ENCODE results near the gene PIGZ. TPM values are rescaled to one million over a fixed set of nuclear protein-coding genes. Genes with fewer than 3 reads are reported as not detected.

Gene PIGZ
- total and polyA plus RNA-seq, 12 donors, result 2.2 to 7.7 (median 6.0) TPM

DNA sequence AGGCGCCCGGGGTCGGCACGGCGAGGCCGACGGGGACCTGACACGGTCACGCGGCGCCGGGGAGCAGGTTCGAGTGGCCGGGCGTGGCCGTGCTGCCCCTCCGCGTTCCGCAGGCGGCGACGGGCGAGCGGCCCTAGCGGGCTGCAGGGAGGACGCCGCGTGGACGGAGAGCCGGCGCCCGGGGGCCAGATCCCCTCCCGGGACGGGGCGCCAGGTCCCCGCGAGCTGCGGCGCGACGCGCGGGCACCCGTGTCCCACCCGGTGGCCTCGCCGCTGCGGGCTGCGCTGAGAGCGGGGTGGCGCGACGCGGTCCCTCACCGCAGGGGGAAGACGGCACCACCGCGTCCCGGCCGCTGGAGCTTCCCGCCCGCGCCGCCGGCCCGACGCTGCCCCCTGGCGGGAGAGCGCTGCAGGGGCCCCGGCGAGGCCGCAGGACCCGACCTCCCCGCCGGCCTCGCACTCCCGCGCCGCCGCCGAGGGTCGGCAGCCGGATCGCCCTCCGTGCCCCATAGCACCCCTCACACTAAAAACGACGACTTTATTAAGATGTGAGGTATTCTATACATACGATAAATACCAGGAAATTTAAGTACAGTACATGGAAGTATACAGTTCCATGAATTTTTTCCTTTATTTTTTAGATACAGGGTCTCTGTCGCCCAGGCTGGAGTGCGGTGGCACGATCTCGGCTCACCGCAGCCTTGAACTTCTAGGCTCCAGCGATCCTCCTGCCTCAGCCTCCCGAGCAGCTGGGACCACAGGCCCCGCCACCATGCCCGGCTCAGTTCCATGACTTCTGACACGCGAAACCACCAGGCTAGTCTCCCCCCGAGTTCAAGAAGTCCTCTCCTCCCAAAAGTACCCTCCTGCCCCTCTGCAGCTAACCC lies 1.3 kb upstream of the PIGZ start:
- peak overlapping the region in 8 of 10 donors; percentile 77 to 90 (median 86) for H3K27ac ChIP-seq

DNA sequence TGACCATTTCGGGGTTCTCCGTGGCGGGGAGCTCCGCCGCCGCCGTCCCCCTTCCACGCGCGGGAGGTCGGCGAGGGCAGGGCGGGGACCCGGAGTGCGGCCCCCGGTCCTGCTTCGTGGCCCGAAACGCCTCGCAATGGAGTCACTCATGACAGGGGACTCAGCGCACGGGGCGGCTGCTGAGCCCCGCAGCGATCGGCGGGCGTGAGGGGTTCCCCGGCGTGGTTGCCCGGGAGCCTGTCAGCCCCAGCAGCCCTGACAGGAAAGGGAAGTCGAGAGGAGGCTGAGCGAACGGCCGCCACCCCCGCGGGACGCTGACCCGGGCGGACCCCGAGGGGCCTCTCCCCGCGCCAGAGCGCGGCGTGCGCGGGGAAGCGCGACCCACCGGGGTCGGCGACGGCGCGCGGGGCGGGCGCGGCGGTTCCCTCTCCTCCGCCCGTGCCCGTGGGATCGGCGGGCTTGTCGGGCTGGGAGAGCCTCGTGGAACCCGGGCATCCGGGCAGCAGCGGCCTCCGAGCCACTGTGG lies 564 bp upstream of the PIGZ start:
- H3K4me3 ChIP-seq, result peak overlapping the region; percentile 77 to 99 (median 87)
- H3K27ac ChIP-seq, result peak overlapping the region in 9 of 10 donors; percentile 77 to 90 (median 85)
- H3K9me3 ChIP-seq, result no peaks in the 10 kb centered on the region
- intact Hi-C loops (cut with DNase I), result loop anchor here in 5 of 10 donors (1.0 to 10.0 kb wide), 5 partner anchors 26 to 424 kb away; partner anchors contain the start of gene NCBP2 (in 1 of the 5)
- H3K27me3 ChIP-seq, result no peaks in the 10 kb centered on the region
- ATAC-seq, result peak in 7 of 8 donors; percentile 16 to 44 (median 24)
- peak; percentile 22 to 39 for DNase-seq
- peaks cover 5 to 18% (median 11%) of the 10 kb centered on the region in 9 donors for H3K4me1 ChIP-seq
- 0% methylated on average over 61 to 72 of the region's 72 CpGs for WGBS, 2 donors
- H3K36me3 ChIP-seq, result peaks cover 0 to 6% (median 0%) of the 10 kb centered on the region in 9 donors
- TF ChIP-seq CTCF (IDR thresholded peaks at IDR 0.05), result no peak

More for the DNA sequence above, 1.3 kb upstream of the PIGZ start:
- H3K36me3 ChIP-seq, result peaks cover 0 to 6% (median 0%) of the 10 kb centered on the region in 9 donors
- H3K27me3 ChIP-seq, result no peaks in the 10 kb centered on the region
- intact Hi-C loops (cut with DNase I), result loop anchor here in 8 of 10 donors (1.0 to 10.0 kb wide), 10 partner anchors 27 to 425 kb away; partner anchors contain the start of gene NCBP2 (in 1 of the 8)
- 9% methylated on average over 99 to 100 of the region's 100 CpGs for WGBS, 2 donors
- H3K9me3 ChIP-seq, result no peaks in the 10 kb centered on the region
- peak; percentile 49 to 98 (median 85) for TF ChIP-seq CTCF (IDR thresholded peaks at IDR 0.05)
- ATAC-seq (peak in 7 of 8 donors; percentile 64 to 89 (median 82)), DNase-seq (peak; percentile 27 to 74)
- H3K4me3 ChIP-seq, result peak overlapping the region; percentile 77 to 99 (median 87)
- peaks cover 5 to 18% (median 11%) of the 10 kb centered on the region in 9 donors for H3K4me1 ChIP-seq

DNA sequence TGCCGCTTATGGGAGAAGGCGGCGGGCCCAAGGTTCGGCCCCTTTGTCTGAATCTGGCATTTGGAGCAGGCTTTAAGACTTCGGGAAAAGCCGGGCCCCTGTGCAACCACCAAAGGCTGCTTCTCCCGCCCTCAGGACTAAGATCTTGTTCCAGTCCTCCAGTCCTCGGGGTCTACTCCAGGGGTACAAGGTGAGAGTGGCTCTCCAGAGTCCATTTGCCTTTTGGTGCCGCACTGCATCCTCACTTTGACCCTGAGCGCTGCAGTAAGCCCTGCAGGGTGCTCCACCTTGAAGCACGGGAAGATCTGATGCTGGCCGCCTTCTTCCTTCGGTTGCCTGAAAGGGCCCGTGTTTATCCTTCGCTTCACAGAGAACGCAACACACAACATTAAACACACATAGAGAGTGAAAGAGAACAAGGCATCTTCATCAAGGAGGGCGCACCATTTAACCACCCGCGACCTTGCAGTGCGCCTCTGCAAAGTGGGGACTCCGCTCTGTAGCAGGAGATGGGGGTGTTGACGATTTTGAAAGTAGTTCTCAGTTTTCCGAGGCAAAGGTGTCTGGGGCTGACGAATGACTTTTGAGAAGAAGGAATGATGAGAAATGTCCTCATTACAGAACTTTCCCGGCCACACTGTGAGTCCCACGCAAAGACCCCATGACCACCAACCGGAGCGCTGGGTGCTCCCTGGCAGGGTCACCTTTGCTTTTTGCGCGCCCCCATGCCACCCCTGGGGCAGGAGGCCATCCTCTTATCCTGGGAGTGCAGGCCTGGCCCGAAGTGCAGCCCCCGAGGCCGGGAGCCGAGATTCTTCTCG lies 1.0 kb downstream of the PIGZ start:
- intact Hi-C loops (cut with DNase I), result loop anchor here in 5 of 10 donors (2.0 to 10.0 kb wide), 4 partner anchors 25 to 423 kb away; partner anchors contain the start of gene NCBP2 (in 1 of the 5)
- WGBS, 2 donors, result 60 to 69% methylated on average over 35 of the region's 35 CpGs
- H3K27me3 ChIP-seq, result no peaks in the 10 kb centered on the region
- peaks cover 5 to 18% (median 11%) of the 10 kb centered on the region in 9 donors for H3K4me1 ChIP-seq
- H3K36me3 ChIP-seq, result peaks cover 0 to 12% (median 0%) of the 10 kb centered on the region in 9 donors
- H3K9me3 ChIP-seq, result no peaks in the 10 kb centered on the region
- ATAC-seq (peak in 1 of 8 donors; percentile 8), DNase-seq (no peak)
- peak overlapping the region; percentile 77 to 99 (median 87) for H3K4me3 ChIP-seq
- no peak for TF ChIP-seq CTCF (IDR thresholded peaks at IDR 0.05)
- H3K27ac ChIP-seq, result peak overlapping the region in 4 of 10 donors; percentile 46 to 83 (median 55)

All from heart right ventricle (tissue), 16 donors.